Inflammatory macrophage treated with lipopolysaccharide for 1 hour (primary cell): ENCODE data around the gene WDFY3.
A peak's percentile ranks its signal among the peaks of the same experiment; 100 is the strongest.
"Not testable (repeated sequence)": the region's sequence is repeated elsewhere in the genome, so short reads cannot be mapped to it uniquely, and the experiment has no call there.

Experiments used
- DNase-seq, 2 donors: peaks; one replicate each; pipeline ENCODE4 v3.0.0-alpha.2; 2020 to 2022

The WDFY3 gene

GRCh38 chr4:84699001-84699671, 267.4 kb downstream of the WDFY3 start:
- DNase-seq = no peak

GRCh38 chr4:84697615-84698201, 268.8 kb downstream of the WDFY3 start:
- DNase-seq = no peak

GRCh38 chr4:84697159-84697558, 269.3 kb downstream of the WDFY3 start:
- no peak for DNase-seq

GRCh38 chr4:84691800-84692199, 274.7 kb downstream of the WDFY3 start:
- no peak for DNase-seq

GRCh38 chr4:84691170-84691691, 275.3 kb downstream of the WDFY3 start:
- DNase-seq = peak; percentile 74 to 75

- DNase-seq = no peak
Observed at GRCh38 chr4:84690481-84690880, 276.0 kb downstream of the WDFY3 start.

GRCh38 chr4:84689197-84689596, 277.3 kb downstream of the WDFY3 start:
- DNase-seq = no peak

- DNase-seq = no peak
Observed at GRCh38 chr4:84688605-84689004, 277.9 kb downstream of the WDFY3 start.

- DNase-seq = no peak
Observed at GRCh38 chr4:84685105-84685504, 281.4 kb downstream of the WDFY3 start.

- DNase-seq = no peak
Observed at GRCh38 chr4:84684361-84684760, 282.1 kb downstream of the WDFY3 start.

GRCh38 chr4:84683064-84683850, 283.2 kb downstream of the WDFY3 start:
- peak; percentile 66 to 83 for DNase-seq

- DNase-seq = not testable (repeated sequence)
Observed at GRCh38 chr4:84682661-84683060, 283.8 kb downstream of the WDFY3 start.

GRCh38 chr4:84681486-84682274, 284.8 kb downstream of the WDFY3 start:
- peak; percentile 58 to 79 for DNase-seq

- DNase-seq = no peak
Observed at GRCh38 chr4:84680956-84681355, 285.5 kb downstream of the WDFY3 start.

GRCh38 chr4:84678976-84679744, 287.3 kb downstream of the WDFY3 start:
- DNase-seq = no peak

- no peak for DNase-seq
Observed at GRCh38 chr4:84677995-84678394, 288.5 kb downstream of the WDFY3 start.

GRCh38 chr4:84677093-84677492, 289.4 kb downstream of the WDFY3 start:
- DNase-seq = no peak

GRCh38 chr4:84673475-84674240, 292.8 kb downstream of the WDFY3 start:
- DNase-seq = no peak

- no peak for DNase-seq
Observed at GRCh38 chr4:84672177-84672576, 294.3 kb downstream of the WDFY3 start.

- no peak for DNase-seq
Observed at GRCh38 chr4:84669201-84669600, 297.3 kb downstream of the WDFY3 start.

- peak; percentile 47 to 79 for DNase-seq
Observed at GRCh38 chr4:84666439-84666838, 300.1 kb downstream of the WDFY3 start.
